Spleen (tissue), 7 donors: ENCODE data around the gene ZNF425.

Experiments used
- POLR2A ChIP-seq, 3 donors: fragments of 450-650 bp; IDR thresholded peaks; one replicate each; pipeline ENCODE4 v1.5.1; 2017; ENCODE audit warnings: antibody characterized with exemption in 3 of 3, mild to moderate bottlenecking in 1 of 3
- TF ChIP-seq, protein P1 (sequence below), 11 experiments: fragments of 200-600 bp in 7 of 11; fragments of 450-650 bp in 4 of 11; sonication (generic) in 4 of 11; IDR thresholded peaks in 8 of 11; conservative IDR thresholded peaks in 3 of 11; 1 replicate in 7 of 11; 2 replicates in 4 of 11; pipeline versions ENCODE4 v1.4.0 to v1.8.0; 2016 to 2021; ENCODE audit warnings: antibody characterized with exemption in 11 of 11, inconsistent platforms in 4 of 11, mild to moderate bottlenecking in 1 of 11
- donor health status: DM: no; HTN: no; CAD: no; lungs with moderate emphysema.
- donor health status: DM: no; HTN: no; CAD: no.
- donor health status: DM: no; HTN: no; CAD: no.

GRCh38 chr7:149175150-149175549 lies 49.0 kb upstream of the ZNF425 start:
- TF ChIP-seq, protein P1, sequence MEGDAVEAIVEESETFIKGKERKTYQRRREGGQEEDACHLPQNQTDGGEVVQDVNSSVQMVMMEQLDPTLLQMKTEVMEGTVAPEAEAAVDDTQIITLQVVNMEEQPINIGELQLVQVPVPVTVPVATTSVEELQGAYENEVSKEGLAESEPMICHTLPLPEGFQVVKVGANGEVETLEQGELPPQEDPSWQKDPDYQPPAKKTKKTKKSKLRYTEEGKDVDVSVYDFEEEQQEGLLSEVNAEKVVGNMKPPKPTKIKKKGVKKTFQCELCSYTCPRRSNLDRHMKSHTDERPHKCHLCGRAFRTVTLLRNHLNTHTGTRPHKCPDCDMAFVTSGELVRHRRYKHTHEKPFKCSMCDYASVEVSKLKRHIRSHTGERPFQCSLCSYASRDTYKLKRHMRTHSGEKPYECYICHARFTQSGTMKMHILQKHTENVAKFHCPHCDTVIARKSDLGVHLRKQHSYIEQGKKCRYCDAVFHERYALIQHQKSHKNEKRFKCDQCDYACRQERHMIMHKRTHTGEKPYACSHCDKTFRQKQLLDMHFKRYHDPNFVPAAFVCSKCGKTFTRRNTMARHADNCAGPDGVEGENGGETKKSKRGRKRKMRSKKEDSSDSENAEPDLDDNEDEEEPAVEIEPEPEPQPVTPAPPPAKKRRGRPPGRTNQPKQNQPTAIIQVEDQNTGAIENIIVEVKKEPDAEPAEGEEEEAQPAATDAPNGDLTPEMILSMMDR (IDR thresholded peaks at IDR 0.05 in 8 of 11, conservative IDR thresholded peaks at IDR 0.05 in 3 of 11): no peak
- no peak for TF ChIP-seq POLR2A (IDR thresholded peaks at IDR 0.05)
